ENCODE results near the gene RNF220.

Gene RNF220

GRCh38 chr1:44543786-44544185 is 138.7 kb downstream of the RNF220 start:
- no peak for TF ChIP-seq CTCF (IDR thresholded peaks at IDR 0.05)

GRCh38 chr1:44544960-44545359 is 139.9 kb downstream of the RNF220 start:
- no peak for DNase-seq (ENCODE audit: low spot score)
- TF ChIP-seq CTCF (IDR thresholded peaks at IDR 0.05) = no peak
- H3K27ac ChIP-seq = no peak overlapping the region
- H3K4me3 ChIP-seq = no peak overlapping the region

More at GRCh38 chr1:44543786-44544185, 138.7 kb downstream of the RNF220 start:
- no peak for DNase-seq (ENCODE audit: low spot score)
- Histone ChIP-seq H3K27ac (no peak overlapping the region), H3K4me3 (no peak overlapping the region)

- DNase-seq (ENCODE audit: low spot score) = no peak
- Histone ChIP-seq H3K4me3 (no peak overlapping the region), H3K27ac (no peak overlapping the region)
- TF ChIP-seq CTCF (IDR thresholded peaks at IDR 0.05) = no peak
Observed at GRCh38 chr1:44545961-44546360, 140.9 kb downstream of the RNF220 start.

- no peak overlapping the region for H3K27ac ChIP-seq
- TF ChIP-seq CTCF (IDR thresholded peaks at IDR 0.05) = no peak
- H3K4me3 ChIP-seq = no peak overlapping the region
- DNase-seq (ENCODE audit: low spot score) = no peak
Observed at GRCh38 chr1:44546403-44547053, 141.5 kb downstream of the RNF220 start.

GRCh38 chr1:44547361-44547760 is 142.3 kb downstream of the RNF220 start:
- DNase-seq (ENCODE audit: low spot score) = no peak
- TF ChIP-seq CTCF (IDR thresholded peaks at IDR 0.05) = no peak
- H3K4me3 ChIP-seq = no peak overlapping the region
- no peak overlapping the region for H3K27ac ChIP-seq

- DNase-seq (ENCODE audit: low spot score) = no peak
- TF ChIP-seq CTCF (IDR thresholded peaks at IDR 0.05) = no peak
- H3K27ac ChIP-seq = no peak overlapping the region
- H3K4me3 ChIP-seq = no peak overlapping the region
Observed at GRCh38 chr1:44547837-44548236, 142.8 kb downstream of the RNF220 start.

GRCh38 chr1:44549510-44549909 is 144.5 kb downstream of the RNF220 start:
- H3K27ac ChIP-seq = no peak overlapping the region
- no peak for DNase-seq (ENCODE audit: low spot score)
- H3K4me3 ChIP-seq = no peak overlapping the region

More at GRCh38 chr1:44549510-44549909, 144.5 kb downstream of the RNF220 start:
- TF ChIP-seq CTCF (IDR thresholded peaks at IDR 0.05) = no peak

Data from coronary artery (tissue), 2 donors.